ENCODE results near the gene GLT6D1. TPM values are rescaled to one million over a fixed set of nuclear protein-coding genes. Genes with fewer than 3 reads are reported as not detected.
A peak's percentile ranks its signal among the peaks of the same experiment; 100 is the strongest.

Gene GLT6D1
- total and polyA plus RNA-seq, 10 donors, result not detected

GRCh38 chr9:135605238-135605781, 34.0 kb downstream of the GLT6D1 start:
- DNase-seq, result peak; percentile 72
- Histone ChIP-seq H3K9me3 (no peaks in the 10 kb centered on the region), H3K4me3 (no peak overlapping the region), H3K27ac (no peak overlapping the region), H3K4me1 (peaks cover 0 to 8% (median 2%) of the 10 kb centered on the region in 6 donors), H3K36me3 (no peaks in the 10 kb centered on the region), H3K27me3 (replicated peaks in 1 of 7) (peaks cover 0 to 53% (median 0%) of the 10 kb centered on the region in 7 donors)
- TF ChIP-seq POLR2AphosphoS5 (IDR thresholded peaks at IDR 0.05), result no peak
- no peak for TF ChIP-seq POLR2A (IDR thresholded peaks at IDR 0.05)
- TF ChIP-seq CTCF (IDR thresholded peaks at IDR 0.05 in 8 of 11, conservative IDR thresholded peaks at IDR 0.05 in 3 of 11), result no peak
- intact Hi-C loops (cut with DNase I; ENCODE audit: low total_unique reads), result loop anchor here (10.0 kb wide), 1 partner anchor 519 kb away; no protein-coding TSS in a partner anchor
- 72 to 84% (median 79%) methylated on average over 8 to 14 of the region's 14 CpGs for WGBS, 5 donors

- 73 to 80% (median 76%) methylated on average over 17 to 31 of the region's 31 CpGs for WGBS, 5 donors
- Histone ChIP-seq H3K9me3 (no peaks in the 10 kb centered on the region), H3K4me3 (no peak overlapping the region), H3K27ac (no peak overlapping the region), H3K36me3 (no peaks in the 10 kb centered on the region), H3K4me1 (peaks cover 0 to 8% (median 2%) of the 10 kb centered on the region in 6 donors), H3K27me3 (replicated peaks in 1 of 7) (peaks cover 0 to 54% (median 0%) of the 10 kb centered on the region in 7 donors)
- peak; percentile 67 for DNase-seq
- TF ChIP-seq CTCF (IDR thresholded peaks at IDR 0.05 in 8 of 11, conservative IDR thresholded peaks at IDR 0.05 in 3 of 11) (no peak), POLR2AphosphoS5 (IDR thresholded peaks at IDR 0.05) (no peak), POLR2A (IDR thresholded peaks at IDR 0.05) (no peak)
- intact Hi-C loops (cut with DNase I; ENCODE audit: low total_unique reads), result loop anchor here (10.0 kb wide), 1 partner anchor 520 kb away; no protein-coding TSS in a partner anchor
Measured at GRCh38 chr9:135604437-135605237, 34.7 kb downstream of the GLT6D1 start.

- WGBS, 5 donors, result 47 to 54% (median 54%) methylated on average over 23 to 24 of the region's 24 CpGs
Measured at GRCh38 chr9:135602789-135603481, 36.4 kb downstream of the GLT6D1 start.

More at GRCh38 chr9:135602789-135603481, 36.4 kb downstream of the GLT6D1 start:
- Histone ChIP-seq H3K9me3 (no peaks in the 10 kb centered on the region), H3K27me3 (replicated peaks in 1 of 7) (peaks cover 0 to 54% (median 0%) of the 10 kb centered on the region in 7 donors), H3K36me3 (no peaks in the 10 kb centered on the region), H3K4me1 (peaks cover 0 to 8% (median 2%) of the 10 kb centered on the region in 6 donors), H3K27ac (no peak overlapping the region), H3K4me3 (no peak overlapping the region)
- intact Hi-C loops (cut with DNase I; ENCODE audit: low total_unique reads), result loop anchor here (10.0 kb wide), 1 partner anchor 522 kb away; no protein-coding TSS in a partner anchor
- peak; percentile 59 for DNase-seq
- no peak for TF ChIP-seq POLR2A (IDR thresholded peaks at IDR 0.05)
- TF ChIP-seq CTCF (IDR thresholded peaks at IDR 0.05 in 8 of 11, conservative IDR thresholded peaks at IDR 0.05 in 3 of 11), result peak; percentile 40 to 75 (median 68)

Data from spleen (tissue), 11 donors.